OCI-LY3 (cell line): Measurements from ENCODE around the gene BICC1.

ENCODE experiments used
- CTCF ChIP-seq: fragments of 200-600, 300-600 bp; sonication (generic); IDR thresholded peaks from 2 replicates; pipeline ENCODE4 v1.5.1; 2014; ENCODE audit warnings: antibody characterized with exemption, low read length, low read depth
- EZH2phosphoT487 ChIP-seq: fragments of 200-600 bp; shearing (Covaris generic); IDR thresholded peaks from 2 replicates; pipeline ENCODE4 v1.6.1; 2018; ENCODE audit warnings: antibody characterized with exemption, mixed run types, low read depth

- TF ChIP-seq CTCF (no peak), EZH2phosphoT487 (no peak)
Observed at GRCh38 chr10:58590152-58590840, 77.6 kb downstream of the BICC1 start.
